ENCODE measurements around the gene C15orf39. TPM values are rescaled to one million over a fixed set of nuclear protein-coding genes. Genes with fewer than 3 reads are reported as not detected.

C15orf39 gene
- total and polyA plus RNA-seq, 9 of the 15 experiments (the other 6 are each of a cell fraction or from before 2014, with no cell fraction given) = 0.31 to 29.8 (median 4.4) TPM

- no peak overlapping the region for H3K4me3 ChIP-seq
- CTCF ChIA-PET (ENCODE audit: low intra/inter-chr PET ratio) = no interaction called here
- H3K36me3 ChIP-seq (ENCODE audit: control insufficient read depth, insufficient read depth, low read length) = no peaks in the 10 kb centered on the region
- H3K27ac ChIP-seq (ENCODE audit: extremely low read depth, low read depth, low read length) = no peak overlapping the region
- H3K9me3 ChIP-seq (replicated peaks; ENCODE audit: control insufficient read depth, insufficient read depth, low read depth, low read length) = peaks cover 6% of the 10 kb centered on the region
- H3K27me3 ChIP-seq (ENCODE audit: control insufficient read depth in 2 of 2, insufficient read depth in 2 of 2, low read length in 2 of 2) = no peaks in the 10 kb centered on the region
- no peak for FAIRE-seq
- H3K9ac ChIP-seq (ENCODE audit: insufficient read depth in 1 of 2, low read depth in 2 of 2, low read length in 2 of 2) = no peak overlapping the region
- peak; percentile 56 for ATAC-seq
- H3K4me1 ChIP-seq (replicated peaks in 1 of 2; ENCODE audit: control insufficient read depth in 2 of 2, insufficient read depth in 2 of 2, low read length in 2 of 2) = peaks cover 12 to 49% of the 10 kb centered on the region in 2 experiments
- intact Hi-C loops (cut with micrococcal nuclease) = no loop called here
- H3K79me2 ChIP-seq (ENCODE audit: control insufficient read depth, insufficient read depth, low read length) = no peaks in the 10 kb centered on the region
- in situ Hi-C loops (cut with MboI) = no loop called here
- no TSS peak for BruUV-seq (replicated peaks)
- 16% methylated on average over 5 of the region's 5 CpGs for WGBS (ENCODE audit: insufficient coverage, low coverage, missing lambda C conversion rate)
- H4K20me1 ChIP-seq (replicated peaks; ENCODE audit: control insufficient read depth, insufficient read depth, low read length) = no peaks in the 10 kb centered on the region
- no peak overlapping the region for H3K4me2 ChIP-seq (ENCODE audit: insufficient read depth, low read length)
- H3K9me1 ChIP-seq (ENCODE audit: control insufficient read depth, insufficient read depth, low read length) = peaks cover 3% of the 10 kb centered on the region
- no peak overlapping the region for H2AFZ ChIP-seq (ENCODE audit: low read depth, low read length)
- DNase-seq (ENCODE audit: extremely low read depth in 1 of 4, low spot score in 3 of 4) = peak in 3 of 4 experiments; percentile 40 to 59 (median 41)
- POLR2A ChIA-PET = interaction anchor here (0.6 to 2.6 kb wide), 4 partner anchors 8 to 293 kb away, joined by 3 to 6 read pairs (median 3); no protein-coding TSS in a partner anchor
- TF ChIP-seq TCF3 (CRISPR knock-in tag; IDR thresholded peaks at IDR 0.05) (peak; percentile 79), TEAD4 (IDR thresholded peaks at IDR 0.05; ENCODE audit: low read length) (peak; percentile 77), TEAD4 (CRISPR knock-in tag; IDR thresholded peaks at IDR 0.05; ENCODE audit: borderline replicate concordance) (no peak), CBFA2T3 (IDR thresholded peaks at IDR 0.05) (peak; percentile 79), SOX6 (IDR thresholded peaks at IDR 0.05) (peak; percentile 38; the same call in 1 of the 2 replicates), ZNF75A (CRISPR knock-in tag; IDR thresholded peaks at IDR 0.05) (no peak), HES1 (IDR thresholded peaks at IDR 0.05; ENCODE audit: low read depth) (0 out of 2 replicates have a peak, but pooled peaks have one; percentile 8), HMBOX1 (IDR thresholded peaks at IDR 0.05) (0 out of 2 replicates have a peak, but pooled peaks have one; percentile 15), TGIF2 (CRISPR knock-in tag; IDR thresholded peaks at IDR 0.05) (no peak), VEZF1 (CRISPR knock-in tag; IDR thresholded peaks at IDR 0.05) (peak; percentile 24; the same call in 1 of the 2 replicates), FOXK2 (conservative IDR thresholded peaks at IDR 0.05 in 1 of 2, IDR thresholded peaks at IDR 0.05 in 1 of 2; ENCODE audit: low read depth in 2 of 2) (peak; percentile 23 to 56; a peak in 1 of 4 replicates), FOS (IDR thresholded peaks at IDR 0.05; ENCODE audit: extremely low read depth, insufficient read length) (no peak), SMAD2 (IDR thresholded peaks at IDR 0.05; ENCODE audit: low read depth, low read length) (no peak), GABPB2 (CRISPR knock-in tag; conservative IDR thresholded peaks at IDR 0.05) (no peak), ZNF134 (CRISPR knock-in tag; conservative IDR thresholded peaks at IDR 0.05) (no peak), ETS2 (tag; IDR thresholded peaks at IDR 0.05; ENCODE audit: borderline replicate concordance, poor library complexity, severe bottlenecking) (no peak), NFE2 (IDR thresholded peaks at IDR 0.05; ENCODE audit: low read depth) (no peak), SMAD4 (CRISPR knock-in tag; conservative IDR thresholded peaks at IDR 0.05) (peak; percentile 86), MCM7 (IDR thresholded peaks at IDR 0.05) (no peak), PHF8 (IDR thresholded peaks at IDR 0.05; ENCODE audit: borderline replicate concordance, low read length) (no peak), BHLHE40 (IDR thresholded peaks at IDR 0.05; ENCODE audit: low read length) (no peak)
Observed at GRCh38 chr15:75167588-75168350, 33.9 kb upstream of the C15orf39 start.
